ENCODE data around the gene DIP2C. TPM values are rescaled to one million over a fixed set of nuclear protein-coding genes. Genes with fewer than 3 reads are reported as not detected.

The DIP2C gene
- total and polyA plus RNA-seq, 3 donors from 2014 or later: 14.9 to 43.4 (median 30.1) TPM

GRCh38 chr10:552679-553078, 136.8 kb downstream of the DIP2C start:
- H3K4me3 ChIP-seq: no peak overlapping the region
- no peaks in the 10 kb centered on the region for H3K27me3 ChIP-seq
- no peaks in the 10 kb centered on the region for H3K9me3 ChIP-seq
- no peaks in the 10 kb centered on the region for H3K36me3 ChIP-seq (ENCODE audit: low read depth, missing control alignments)
- intact Hi-C loops (cut with DNase I; ENCODE audit: low total_unique reads): no loop called here
- H3K4me1 ChIP-seq: no peaks in the 10 kb centered on the region
- no peak overlapping the region for H3K27ac ChIP-seq
- DNase-seq: no peak
- 90 to 91% methylated on average over 8 of the region's 8 CpGs for WGBS, 2 donors
- TF ChIP-seq CTCF (IDR thresholded peaks at IDR 0.05) (no peak), POLR2A (IDR thresholded peaks at IDR 0.05) (no peak)

GRCh38 chr10:551373-552252, 137.9 kb downstream of the DIP2C start:
- H3K4me3 ChIP-seq: no peak overlapping the region
- H3K27me3 ChIP-seq: no peaks in the 10 kb centered on the region
- H3K36me3 ChIP-seq (ENCODE audit: low read depth, missing control alignments): no peaks in the 10 kb centered on the region
- no peak overlapping the region for H3K27ac ChIP-seq
- H3K9me3 ChIP-seq: no peaks in the 10 kb centered on the region
- 77 to 87% methylated on average over 10 to 19 of the region's 19 CpGs for WGBS, 2 donors
- TF ChIP-seq POLR2A (IDR thresholded peaks at IDR 0.05): no peak
- TF ChIP-seq CTCF (IDR thresholded peaks at IDR 0.05): no peak
- intact Hi-C loops (cut with DNase I; ENCODE audit: low total_unique reads): no loop called here
- peaks cover 5% of the 10 kb centered on the region for H3K4me1 ChIP-seq
- DNase-seq: no peak

GRCh38 chr10:550665-551372, 138.6 kb downstream of the DIP2C start:
- no peak overlapping the region for H3K27ac ChIP-seq
- TF ChIP-seq CTCF (IDR thresholded peaks at IDR 0.05) (no peak), POLR2A (IDR thresholded peaks at IDR 0.05) (no peak)
- no peaks in the 10 kb centered on the region for H3K9me3 ChIP-seq
- no peak for DNase-seq
- WGBS, 2 donors: 89 to 90% methylated on average over 17 to 20 of the region's 20 CpGs
- H3K4me1 ChIP-seq: peaks cover 5% of the 10 kb centered on the region
- intact Hi-C loops (cut with DNase I; ENCODE audit: low total_unique reads): no loop called here
- no peak overlapping the region for H3K4me3 ChIP-seq
- H3K27me3 ChIP-seq: no peaks in the 10 kb centered on the region
- H3K36me3 ChIP-seq (ENCODE audit: low read depth, missing control alignments): no peaks in the 10 kb centered on the region

GRCh38 chr10:549391-549790, 140.1 kb downstream of the DIP2C start:
- Histone ChIP-seq H3K4me3 (no peak overlapping the region), H3K4me1 (peaks cover 5% of the 10 kb centered on the region), H3K9me3 (no peaks in the 10 kb centered on the region), H3K36me3 (ENCODE audit: low read depth, missing control alignments) (no peaks in the 10 kb centered on the region), H3K27me3 (no peaks in the 10 kb centered on the region), H3K27ac (no peak overlapping the region)
- TF ChIP-seq POLR2A (IDR thresholded peaks at IDR 0.05) (no peak), CTCF (IDR thresholded peaks at IDR 0.05) (no peak)
- WGBS, 2 donors: 87 to 94% methylated on average over 15 to 16 of the region's 16 CpGs
- no peak for DNase-seq
- intact Hi-C loops (cut with DNase I; ENCODE audit: low total_unique reads): no loop called here

Measured in testis (tissue), 3 donors.